ENCODE data around the gene KCNG4. TPM values are rescaled to one million over a fixed set of nuclear protein-coding genes. Genes with fewer than 3 reads are reported as not detected.

KCNG4 gene
- polyA plus RNA-seq, 1 donor from 2014 or later = not detected

GRCh38 chr16:84267380-84267779, 27.6 kb upstream of the KCNG4 start:
- Histone ChIP-seq H4K20me1 (ENCODE audit: insufficient read depth) (no peaks in the 10 kb centered on the region), H3K79me2 (replicated peaks; ENCODE audit: insufficient read depth, low read length) (no peaks in the 10 kb centered on the region), H3K4me3 (ENCODE audit: low read length) (no peak overlapping the region), H3K27ac (ENCODE audit: low read length) (no peak overlapping the region), H3K27me3 (ENCODE audit: insufficient read depth, low read depth, low read length) (no peaks in the 10 kb centered on the region), H2AFZ (ENCODE audit: low read depth, low read length) (no peak overlapping the region), H3F3A (ENCODE audit: insufficient read depth, low read length, poor library complexity, severe bottlenecking) (no peaks in the 10 kb centered on the region), H3K36me3 (ENCODE audit: insufficient read depth, low read length) (no peaks in the 10 kb centered on the region), H3K9me3 (ENCODE audit: low read length) (no peaks in the 10 kb centered on the region), H3K4me2 (ENCODE audit: low read length) (no peak overlapping the region), H3K9me2 (ENCODE audit: insufficient read depth, low read length) (no peaks in the 10 kb centered on the region), H3K9ac (ENCODE audit: low read length) (no peak overlapping the region)
- no peak for TF ChIP-seq RAD21 (conservative IDR thresholded peaks at IDR 0.05)
- no peak for TF ChIP-seq EP300 (conservative IDR thresholded peaks at IDR 0.05; ENCODE audit: poor library complexity, severe bottlenecking)
- no peak for TF ChIP-seq POLR2AphosphoS5 (IDR thresholded peaks at IDR 0.05)
- no peak for TF ChIP-seq SMC3 (conservative IDR thresholded peaks at IDR 0.05; ENCODE audit: poor library complexity)
- no peak for TF ChIP-seq MXI1 (conservative IDR thresholded peaks at IDR 0.05; ENCODE audit: poor library complexity, severe bottlenecking)
- TF ChIP-seq REST (IDR thresholded peaks at IDR 0.05; ENCODE audit: borderline replicate concordance) = no peak
- TF ChIP-seq, protein P1, sequence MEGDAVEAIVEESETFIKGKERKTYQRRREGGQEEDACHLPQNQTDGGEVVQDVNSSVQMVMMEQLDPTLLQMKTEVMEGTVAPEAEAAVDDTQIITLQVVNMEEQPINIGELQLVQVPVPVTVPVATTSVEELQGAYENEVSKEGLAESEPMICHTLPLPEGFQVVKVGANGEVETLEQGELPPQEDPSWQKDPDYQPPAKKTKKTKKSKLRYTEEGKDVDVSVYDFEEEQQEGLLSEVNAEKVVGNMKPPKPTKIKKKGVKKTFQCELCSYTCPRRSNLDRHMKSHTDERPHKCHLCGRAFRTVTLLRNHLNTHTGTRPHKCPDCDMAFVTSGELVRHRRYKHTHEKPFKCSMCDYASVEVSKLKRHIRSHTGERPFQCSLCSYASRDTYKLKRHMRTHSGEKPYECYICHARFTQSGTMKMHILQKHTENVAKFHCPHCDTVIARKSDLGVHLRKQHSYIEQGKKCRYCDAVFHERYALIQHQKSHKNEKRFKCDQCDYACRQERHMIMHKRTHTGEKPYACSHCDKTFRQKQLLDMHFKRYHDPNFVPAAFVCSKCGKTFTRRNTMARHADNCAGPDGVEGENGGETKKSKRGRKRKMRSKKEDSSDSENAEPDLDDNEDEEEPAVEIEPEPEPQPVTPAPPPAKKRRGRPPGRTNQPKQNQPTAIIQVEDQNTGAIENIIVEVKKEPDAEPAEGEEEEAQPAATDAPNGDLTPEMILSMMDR (IDR thresholded peaks at IDR 0.05; ENCODE audit: poor library complexity, severe bottlenecking) = no peak
- TF ChIP-seq TAF1 (IDR thresholded peaks at IDR 0.05; ENCODE audit: low read depth) = no peak
- TF ChIP-seq EZH2 (IDR thresholded peaks at IDR 0.05; ENCODE audit: borderline replicate concordance, insufficient read depth, low read length, poor library complexity, severe bottlenecking) = no peak

DNA sequence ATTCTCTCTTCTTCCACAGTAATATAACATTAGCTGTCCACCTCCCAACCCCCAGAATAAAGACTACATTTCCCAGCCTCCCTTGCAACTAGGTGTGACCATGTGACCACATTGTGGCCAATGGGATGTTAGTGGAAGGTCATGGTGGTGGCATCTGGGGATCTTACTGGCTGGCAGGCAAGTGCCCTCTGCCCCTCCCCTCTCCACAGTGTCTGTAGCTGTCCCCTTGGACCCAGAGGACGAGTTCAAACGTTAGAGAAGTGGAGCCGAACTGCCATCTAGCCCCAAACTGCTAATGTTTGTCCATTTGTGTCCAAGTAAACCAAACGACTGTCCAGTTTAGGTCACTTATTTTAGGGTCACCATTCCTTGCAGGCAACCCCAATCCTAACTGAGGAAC, 26.6 kb upstream of the KCNG4 start:
- H3K4me2 ChIP-seq (ENCODE audit: low read length) = no peak overlapping the region
- H3K9ac ChIP-seq (ENCODE audit: low read length) = no peak overlapping the region

More for the DNA sequence above, 26.6 kb upstream of the KCNG4 start:
- Histone ChIP-seq H3F3A (ENCODE audit: insufficient read depth, low read length, poor library complexity, severe bottlenecking) (no peaks in the 10 kb centered on the region), H3K9me3 (ENCODE audit: low read length) (no peaks in the 10 kb centered on the region), H2AFZ (ENCODE audit: low read depth, low read length) (no peak overlapping the region), H3K36me3 (ENCODE audit: insufficient read depth, low read length) (no peaks in the 10 kb centered on the region), H3K27me3 (ENCODE audit: insufficient read depth, low read depth, low read length) (no peaks in the 10 kb centered on the region), H3K79me2 (replicated peaks; ENCODE audit: insufficient read depth, low read length) (no peaks in the 10 kb centered on the region), H3K9me2 (ENCODE audit: insufficient read depth, low read length) (no peaks in the 10 kb centered on the region), H3K4me3 (ENCODE audit: low read length) (no peak overlapping the region), H4K20me1 (ENCODE audit: insufficient read depth) (no peaks in the 10 kb centered on the region), H3K27ac (ENCODE audit: low read length) (no peak overlapping the region)
- TF ChIP-seq REST (IDR thresholded peaks at IDR 0.05; ENCODE audit: borderline replicate concordance) (no peak), POLR2AphosphoS5 (IDR thresholded peaks at IDR 0.05) (no peak), SMC3 (conservative IDR thresholded peaks at IDR 0.05; ENCODE audit: poor library complexity) (no peak), RAD21 (conservative IDR thresholded peaks at IDR 0.05) (no peak), EZH2 (IDR thresholded peaks at IDR 0.05; ENCODE audit: borderline replicate concordance, insufficient read depth, low read length, poor library complexity, severe bottlenecking) (no peak)

Measured in neural cell (in vitro differentiated cells).